PC-3 (cell line): Measurements from ENCODE around the gene JTB. TPM values are rescaled to one million over a fixed set of nuclear protein-coding genes. Genes with fewer than 3 reads are reported as not detected.

Experiments
- ATAC-seq: fragments of 200-7000 bp; cut with Tn5 transposase; 2 replicates; pipeline ENCODE4 v1.9.1; 2020; ENCODE audit warnings: mild to moderate bottlenecking, moderate library complexity
- BruUV-seq: library from RNA; stranded (reverse); fragments of 400-500 nt; replicated peaks from 2 replicates; lab custom pipeline; 2021; lab: Mats Ljungman, UMichigan
- CTCF ChIA-PET: fragments of 300-600 bp; sonication (Branson Sonifier 250); formaldehyde crosslinking; loops from one replicate; lab custom pipeline; 2022; ENCODE audit warnings: antibody characterized with exemption; lab: Charles Lee
- POLR2A ChIA-PET: fragments of 300-600 bp; sonication (Branson Sonifier 250); formaldehyde crosslinking; loops from one replicate; lab custom pipeline; 2022; ENCODE audit warnings: antibody characterized with exemption; ENCODE audit not compliant: unreplicated experiment; lab: Charles Lee
- DNase-seq: peaks from one replicate; pipeline ENCODE4 v3.0.0-alpha.2; 2015
- H2AFZ ChIP-seq: fragments of 300-600 bp; sonication (generic); 2 replicates; pipeline ENCODE4 v1.6.0; 2016; ENCODE audit warnings: antibody characterized with exemption, low read length
- H3F3A ChIP-seq: fragments of 300-600 bp; sonication (generic); one replicate; pipeline ENCODE4 v1.6.0; 2017; ENCODE audit warnings: antibody characterized with exemption, low read length, control low read depth, mild to moderate bottlenecking; ENCODE audit not compliant: unreplicated experiment
- H3K27ac ChIP-seq: fragments of 300-600 bp; sonication (generic); 2 replicates; pipeline ENCODE4 v1.5.1; 2016; ENCODE audit warnings: mild to moderate bottlenecking, low read length
- H3K27me3 ChIP-seq: fragments of 300-600 bp; sonication (generic); 2 replicates; pipeline ENCODE4 v1.6.1; 2016; ENCODE audit warnings: low read length, mixed read lengths
- H3K36me3 ChIP-seq: fragments of 300-600 bp; sonication (generic); 2 replicates; pipeline ENCODE4 v1.6.1; 2016; ENCODE audit warnings: low read depth, mixed run types, low read length, mixed read lengths
- H3K4me1 ChIP-seq: fragments of 300-600 bp; sonication (generic); 2 replicates; pipeline ENCODE4 v1.5.1; 2016; ENCODE audit warnings: low read length; ENCODE audit not compliant: insufficient read depth
- H3K4me2 ChIP-seq: fragments of 300-600 bp; sonication (generic); 2 replicates; pipeline ENCODE4 v1.6.0; 2016; ENCODE audit warnings: low read length
- H3K4me3 ChIP-seq: fragments of 300-600 bp; sonication (generic); 2 replicates; pipeline ENCODE4 v1.5.1; 2016; ENCODE audit warnings: mild to moderate bottlenecking, low read length, mixed read lengths
- H3K79me2 ChIP-seq: fragments of 300-600 bp; sonication (generic); 2 replicates; pipeline ENCODE4 v1.6.1; 2017; ENCODE audit warnings: low read length, mixed read lengths
- H3K9ac ChIP-seq: fragments of 300-600 bp; sonication (generic); 2 replicates; pipeline ENCODE4 v1.6.0; 2016; ENCODE audit warnings: mild to moderate bottlenecking, low read length
- H3K9me2 ChIP-seq: fragments of 300-600 bp; sonication (generic); replicated peaks from 2 replicates; pipeline ENCODE4 v1.6.1; 2016; ENCODE audit warnings: mixed run types, low read length, mixed read lengths
- H3K9me3 ChIP-seq: fragments of 300-600 bp; sonication (generic); 2 replicates; pipeline ENCODE4 v1.6.1; 2016; ENCODE audit warnings: low read length, mixed read lengths
- H4K20me1 ChIP-seq: fragments of 300-600 bp; sonication (generic); 2 replicates; pipeline ENCODE4 v1.6.1; 2016; ENCODE audit warnings: low read length, mixed read lengths
- CTCF ChIP-seq: fragments of 300-600 bp; sonication (generic); conservative IDR thresholded peaks from 2 replicates; pipeline ENCODE4 v1.5.1; 2017; ENCODE audit warnings: antibody characterized with exemption, low read depth, mild to moderate bottlenecking, low read length
- EZH2 ChIP-seq: fragments of 300-600 bp; sonication (generic); IDR thresholded peaks from one replicate; pipeline ENCODE4 v1.6.1; 2017; ENCODE audit warnings: antibody characterized with exemption, mild to moderate bottlenecking, low read length; ENCODE audit not compliant: unreplicated experiment
- EZH2phosphoT487 ChIP-seq: fragments of 300-600 bp; sonication (generic); IDR thresholded peaks from 2 replicates; pipeline ENCODE4 v1.6.1; 2018; ENCODE audit warnings: mild to moderate bottlenecking, antibody characterized with exemption, low read length, borderline replicate concordance
- intact Hi-C: fragments of 100-400 bp; cut with micrococcal nuclease; formaldehyde crosslinking; loops from 2 replicates; pipeline ENCODE4 v1.9.0; 2023
- total RNA-seq: library from RNA; depleted of rRNA; stranded (reverse); fragments of >200 nt; gene quantifications from 2 replicates; pipeline ENCODE4 v1.2.3, GENCODE V29; 2014

Gene JTB
- total RNA-seq, 1 experiment from 2014 or later: 377 TPM

GRCh38 chr1:153995640-153996039 lies 18.2 kb upstream of the JTB start:
- ChIA-PET POLR2A (no interaction called here), CTCF (no interaction called here)
- Histone ChIP-seq H3K9me3 (no peaks in the 10 kb centered on the region), H3K27ac (no peak overlapping the region), H4K20me1 (peaks cover 17% of the 10 kb centered on the region), H2AFZ (no peak overlapping the region), H3K4me1 (peaks cover 14% of the 10 kb centered on the region), H3K4me3 (no peak overlapping the region), H3K36me3 (peaks cover 27% of the 10 kb centered on the region), H3K9me2 (no peaks in the 10 kb centered on the region), H3K4me2 (no peak overlapping the region), H3K9ac (no peak overlapping the region), H3K79me2 (peaks cover 23% of the 10 kb centered on the region), H3F3A (peaks cover 14% of the 10 kb centered on the region), H3K27me3 (no peaks in the 10 kb centered on the region)
- intact Hi-C loops: no loop called here
- no TSS peak for BruUV-seq
- TF ChIP-seq EZH2 (no peak), CTCF (no peak), EZH2phosphoT487 (no peak)
- ATAC-seq: no peak
- DNase-seq: no peak

- Histone ChIP-seq H3K4me1 (peaks cover 14% of the 10 kb centered on the region), H3K4me3 (no peak overlapping the region), H3K79me2 (peaks cover 24% of the 10 kb centered on the region), H3F3A (peaks cover 14% of the 10 kb centered on the region), H3K27ac (no peak overlapping the region), H3K4me2 (no peak overlapping the region), H3K9ac (no peak overlapping the region), H3K36me3 (peaks cover 27% of the 10 kb centered on the region), H4K20me1 (peaks cover 17% of the 10 kb centered on the region), H3K27me3 (no peaks in the 10 kb centered on the region), H3K9me2 (no peaks in the 10 kb centered on the region), H2AFZ (no peak overlapping the region), H3K9me3 (no peaks in the 10 kb centered on the region)
- POLR2A ChIA-PET: interaction anchor here (0.6 kb wide), 1 partner anchor 226 kb away, joined by 4 read pairs; no protein-coding TSS in a partner anchor
- DNase-seq (no peak), ATAC-seq (no peak)
- BruUV-seq: no TSS peak
- intact Hi-C loops: no loop called here
- CTCF ChIA-PET: no interaction called here
- TF ChIP-seq EZH2phosphoT487 (no peak), CTCF (no peak), EZH2 (no peak)
Measured at GRCh38 chr1:153995202-153995601, 17.7 kb upstream of the JTB start.

GRCh38 chr1:153991806-153992205 lies 14.3 kb upstream of the JTB start:
- no TSS peak for BruUV-seq
- intact Hi-C loops: no loop called here

More at GRCh38 chr1:153991806-153992205, 14.3 kb upstream of the JTB start:
- Histone ChIP-seq H2AFZ (no peak overlapping the region), H3K4me2 (peak overlapping the region; percentile 83), H4K20me1 (peaks cover 17% of the 10 kb centered on the region), H3K9me3 (no peaks in the 10 kb centered on the region), H3K4me3 (peak overlapping the region; percentile 94), H3K27ac (no peak overlapping the region), H3K9me2 (no peaks in the 10 kb centered on the region), H3K79me2 (peaks cover 24% of the 10 kb centered on the region), H3K36me3 (peaks cover 27% of the 10 kb centered on the region), H3K9ac (peak overlapping the region; percentile 95), H3F3A (peaks cover 14% of the 10 kb centered on the region), H3K4me1 (peaks cover 14% of the 10 kb centered on the region), H3K27me3 (no peaks in the 10 kb centered on the region)
- CTCF ChIA-PET: no interaction called here
- no peak for ATAC-seq
- no peak for DNase-seq
- TF ChIP-seq CTCF: no peak
- no peak for TF ChIP-seq EZH2phosphoT487
- TF ChIP-seq EZH2: no peak
- POLR2A ChIA-PET: no interaction called here
